GM15510 (cell line): Measurements from ENCODE around the gene IL17RD.

Experiments used
- POLR2A ChIP-seq: IDR thresholded peaks from 3 replicates; pipeline ENCODE4 v1.6.1; 2011; ENCODE audit warnings: borderline replicate concordance; ENCODE audit not compliant: insufficient read length; ENCODE audit errors: extremely low read depth

IL17RD gene

GRCh38 chr3:57127891-57128518 lies 37.1 kb downstream of the IL17RD start:
- no peak for TF ChIP-seq POLR2A

GRCh38 chr3:57126244-57126643 lies 38.9 kb downstream of the IL17RD start:
- no peak for TF ChIP-seq POLR2A

GRCh38 chr3:57120451-57121174 lies 44.5 kb downstream of the IL17RD start:
- no peak for TF ChIP-seq POLR2A

DNA sequence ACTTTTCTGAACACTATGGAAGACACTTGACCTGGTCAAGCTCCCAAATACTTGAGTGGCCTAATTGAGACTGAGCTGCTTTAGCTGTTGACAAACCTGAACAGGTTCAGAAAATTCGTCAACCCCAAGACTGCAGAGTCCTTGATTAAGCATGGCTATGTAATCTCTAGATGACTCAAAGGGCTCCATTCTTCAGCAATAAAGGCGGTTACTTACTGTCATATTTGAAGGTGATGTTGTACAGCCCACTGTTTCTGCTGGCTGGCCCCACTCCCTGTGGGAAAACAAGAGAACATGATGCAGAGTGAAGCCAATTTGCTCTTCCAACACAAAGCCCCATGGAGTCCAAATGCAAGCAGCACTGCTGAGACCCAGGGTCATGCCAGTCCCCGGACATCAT lies 45.1 kb downstream of the IL17RD start:
- no peak for TF ChIP-seq POLR2A

- no peak for TF ChIP-seq POLR2A
Observed at GRCh38 chr3:57118254-57118653, 46.9 kb downstream of the IL17RD start.

DNA sequence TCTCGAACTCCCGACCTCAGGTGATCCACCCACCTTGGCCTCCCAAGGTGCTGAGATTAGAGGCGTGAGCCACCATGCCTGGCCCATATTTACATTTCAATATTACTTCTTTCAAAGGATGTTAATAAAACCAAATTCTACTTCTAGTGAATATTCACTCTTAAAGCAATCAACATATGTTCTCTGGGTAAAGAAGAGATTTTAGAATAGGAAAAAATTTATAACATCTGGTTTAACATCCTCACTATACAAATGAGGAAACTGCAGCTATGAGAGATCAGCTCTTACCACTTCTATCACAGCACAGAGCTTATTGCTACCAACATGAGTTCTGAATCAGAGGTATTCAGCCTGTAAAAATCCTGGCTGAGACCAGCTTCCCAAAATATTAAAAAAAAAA lies 48.7 kb downstream of the IL17RD start:
- no peak for TF ChIP-seq POLR2A

DNA sequence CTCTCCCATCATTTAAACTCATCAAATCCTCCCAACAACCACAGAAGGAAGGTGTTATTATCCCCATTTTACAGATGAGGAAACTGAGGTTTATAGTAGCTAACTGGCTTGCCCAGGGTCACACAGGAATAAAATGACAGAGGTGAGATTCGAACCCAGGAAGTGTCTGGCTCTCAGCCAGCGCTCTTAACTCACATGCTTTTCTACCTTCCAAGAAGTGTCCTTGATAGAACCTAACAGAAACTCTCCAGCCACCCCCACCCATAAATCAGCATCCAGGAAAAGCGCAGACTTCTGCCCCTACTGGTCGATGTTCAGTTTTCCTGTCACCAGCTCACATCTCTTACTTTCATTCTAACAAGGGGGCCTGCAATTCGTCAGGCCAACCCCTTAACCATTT lies 52.9 kb downstream of the IL17RD start:
- no peak for TF ChIP-seq POLR2A

DNA sequence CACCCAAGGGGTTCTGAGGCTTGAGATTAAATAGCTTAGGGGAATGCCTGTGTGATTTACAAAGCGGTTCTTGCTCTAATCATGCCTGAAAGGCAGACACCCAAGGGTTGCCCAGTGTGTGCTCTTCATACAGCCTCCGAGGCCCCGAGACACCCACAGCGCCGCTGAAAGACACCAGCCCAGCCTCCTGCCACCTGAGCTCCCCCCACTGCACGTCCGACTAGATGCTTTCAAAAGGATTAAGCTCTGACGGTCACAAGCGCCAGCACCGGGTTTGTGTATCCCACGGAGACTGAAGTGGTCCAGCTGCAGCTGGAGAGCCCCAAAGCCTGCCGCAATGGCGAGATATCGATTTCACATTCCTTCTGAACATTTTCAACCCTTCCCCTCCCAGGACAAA lies 54.4 kb downstream of the IL17RD start:
- no peak for TF ChIP-seq POLR2A

DNA sequence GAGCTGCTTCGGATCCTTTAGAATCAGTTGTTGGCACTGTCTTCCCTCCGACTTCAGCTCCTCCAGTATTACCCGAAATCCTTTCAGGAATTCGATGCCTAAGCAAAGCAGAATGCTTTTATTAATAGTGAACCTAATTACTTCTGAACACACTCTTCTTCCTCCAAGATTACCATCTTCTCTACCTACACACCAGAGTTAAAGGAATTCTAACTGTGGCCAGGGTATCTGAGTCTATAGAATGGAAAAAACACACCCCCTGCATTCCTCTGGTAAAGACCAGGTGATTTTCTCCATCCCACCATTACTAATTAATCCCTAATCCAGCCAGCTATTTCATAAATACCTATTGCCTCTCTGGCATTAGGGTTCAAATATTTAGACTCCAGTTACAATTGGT lies 54.9 kb downstream of the IL17RD start:
- TF ChIP-seq POLR2A = no peak

- no peak for TF ChIP-seq POLR2A
Observed at GRCh38 chr3:57109437-57110199, 55.5 kb downstream of the IL17RD start.

DNA sequence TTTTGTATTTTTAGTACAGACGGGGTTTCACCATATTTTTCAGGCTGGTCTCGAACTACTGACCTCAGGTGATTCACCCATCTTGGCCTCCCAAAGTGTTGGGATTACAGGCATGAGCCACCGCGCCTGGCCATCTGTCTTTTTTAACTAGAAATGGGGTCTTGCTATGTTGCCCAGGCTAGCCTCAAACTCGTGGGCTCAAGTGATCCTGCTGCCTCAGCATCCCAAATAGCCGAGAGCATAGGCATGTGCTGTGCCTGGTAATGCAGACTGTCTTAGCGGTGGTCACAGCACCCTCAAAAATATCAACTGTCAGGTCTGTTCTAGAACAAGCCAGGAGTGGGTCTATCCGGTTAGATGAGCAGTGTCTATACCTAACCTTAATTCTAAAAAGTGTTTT lies 56.5 kb downstream of the IL17RD start:
- TF ChIP-seq POLR2A = no peak

DNA sequence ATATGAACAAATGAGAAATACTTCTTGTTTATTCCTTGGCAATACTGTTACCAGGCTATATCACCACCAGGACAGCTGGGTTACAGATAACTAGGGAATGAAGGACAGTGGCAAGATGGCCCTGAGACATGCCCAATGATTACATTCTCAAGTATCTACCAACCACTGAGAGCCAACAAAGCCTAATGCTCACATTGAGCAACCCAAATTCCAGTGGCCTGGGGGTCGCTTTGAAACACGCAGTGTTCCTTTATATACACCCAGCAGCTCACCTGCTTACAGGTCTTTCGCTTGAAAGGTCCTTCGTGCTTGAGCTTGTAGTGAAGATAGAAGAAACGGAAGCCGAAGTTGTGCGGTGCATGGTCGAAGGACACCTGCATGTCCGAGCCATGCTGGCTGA lies 59.6 kb downstream of the IL17RD start:
- TF ChIP-seq POLR2A = no peak

DNA sequence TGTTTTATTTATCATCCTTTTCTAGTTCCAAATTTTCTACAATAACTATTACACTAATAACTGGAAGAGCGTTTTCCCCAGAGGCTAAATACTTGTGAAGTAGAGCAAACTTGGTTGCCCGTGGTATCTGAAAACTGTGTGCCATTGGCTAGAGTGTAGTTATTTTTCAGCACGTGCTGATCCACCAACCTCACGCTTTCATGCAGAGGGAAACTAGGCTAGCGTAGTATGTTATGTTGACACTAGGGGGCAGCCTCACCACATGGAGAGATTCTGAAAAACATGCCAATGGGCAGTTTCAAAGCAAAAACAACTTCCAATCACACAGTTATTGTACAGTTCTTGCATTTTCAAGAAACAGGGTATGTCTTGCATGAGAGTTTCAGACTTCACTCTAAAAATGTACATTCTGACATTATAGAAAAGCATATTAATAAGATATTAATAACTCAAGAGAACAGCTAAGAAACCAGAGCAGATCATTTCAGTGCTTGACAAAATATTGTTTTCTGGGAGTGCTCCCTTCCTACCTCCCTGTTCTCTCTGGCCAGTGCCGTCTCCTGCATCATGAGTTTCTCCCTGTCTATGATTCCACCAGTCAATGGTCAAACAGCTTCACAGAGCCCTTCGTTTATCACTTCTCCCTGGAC lies 65.0 kb downstream of the IL17RD start:
- TF ChIP-seq POLR2A = no peak

DNA sequence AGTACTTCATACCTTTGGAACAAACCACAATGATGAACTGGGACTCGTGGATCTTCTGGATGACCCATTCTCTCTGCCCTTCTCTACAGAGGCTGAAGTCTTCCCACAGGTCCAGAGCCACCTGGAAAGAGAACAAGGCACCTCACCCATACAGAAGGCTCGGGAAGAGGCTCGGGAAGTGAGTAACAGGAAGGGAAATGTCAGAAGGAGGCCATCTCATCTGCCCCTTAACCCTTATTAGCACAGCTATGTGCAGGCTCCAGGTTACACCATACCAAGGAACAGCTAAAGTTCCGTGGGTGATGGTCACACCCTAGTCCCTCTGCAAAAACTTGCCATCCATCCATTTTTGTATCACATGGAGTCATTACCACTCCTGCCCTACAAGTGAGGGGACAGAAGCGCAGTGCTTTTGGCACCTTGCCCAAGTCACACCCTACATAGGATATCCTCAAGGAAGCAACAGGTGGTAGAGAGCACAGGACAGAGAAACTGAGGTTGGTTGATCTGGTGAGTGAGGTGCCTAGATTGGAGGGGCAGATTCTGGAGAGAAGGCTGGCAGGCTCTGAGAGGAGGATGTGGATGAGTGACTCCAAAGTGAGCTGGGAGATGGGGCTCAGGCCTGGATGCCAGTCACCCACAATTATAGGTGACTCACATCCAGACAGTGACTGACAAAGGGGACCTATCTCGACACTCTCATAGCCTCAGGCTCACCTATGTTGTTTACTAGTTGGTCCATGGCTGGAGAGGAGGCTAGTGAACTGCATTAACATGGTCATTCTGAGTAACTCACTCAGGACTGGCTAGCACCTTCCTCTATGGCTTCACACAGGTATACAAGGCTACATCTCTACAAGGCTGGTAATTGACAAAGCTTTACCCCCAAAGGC lies 66.5 kb downstream of the IL17RD start:
- no peak for TF ChIP-seq POLR2A
